Measurements from ENCODE around the gene CHMP6.
A peak's percentile ranks its signal among the peaks of the same experiment; 100 is the strongest.
"Not testable (repeated sequence)": the region's sequence is repeated elsewhere in the genome, so short reads cannot be mapped to it uniquely, and the experiment has no call there.

CHMP6 gene

DNA sequence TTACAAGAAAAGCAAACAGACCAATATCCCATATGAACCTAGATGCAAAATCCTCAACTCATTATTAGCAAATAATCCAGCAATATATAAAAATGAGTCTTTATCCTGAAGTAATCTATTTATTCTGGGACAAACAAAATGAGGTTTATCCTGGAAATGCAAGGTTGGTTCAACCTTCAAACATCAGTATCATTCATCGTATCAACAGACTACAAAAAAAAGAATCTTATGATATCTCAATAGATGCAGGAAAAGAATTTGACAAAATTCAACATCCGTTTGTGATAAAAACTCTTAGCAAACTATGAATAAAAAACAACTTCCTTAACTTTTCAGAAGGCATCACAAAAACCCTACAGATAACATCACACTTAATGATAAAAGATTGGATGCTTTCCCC is 24.9 kb downstream of the CHMP6 start:
- no peak for DNase-seq

DNA sequence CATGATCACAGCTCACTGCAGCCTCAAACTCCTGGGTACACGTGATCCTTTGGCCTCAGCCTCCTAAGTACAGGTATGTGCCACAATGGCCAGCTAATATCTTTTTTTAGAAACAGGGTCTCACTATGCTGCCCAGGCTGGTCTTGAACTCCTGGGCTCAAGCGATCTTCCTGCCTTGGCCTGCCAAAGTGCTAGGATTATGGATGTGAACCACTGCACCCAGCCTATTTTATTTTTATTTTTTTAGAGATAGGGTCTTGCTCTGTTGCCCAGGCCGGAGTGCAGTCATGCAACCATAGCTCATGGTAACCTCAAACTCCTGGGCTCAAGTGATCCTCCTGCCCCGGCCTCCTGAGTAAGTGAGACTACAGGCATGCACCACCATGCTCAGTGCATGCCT is 25.7 kb downstream of the CHMP6 start:
- not testable (repeated sequence) for DNase-seq

DNA sequence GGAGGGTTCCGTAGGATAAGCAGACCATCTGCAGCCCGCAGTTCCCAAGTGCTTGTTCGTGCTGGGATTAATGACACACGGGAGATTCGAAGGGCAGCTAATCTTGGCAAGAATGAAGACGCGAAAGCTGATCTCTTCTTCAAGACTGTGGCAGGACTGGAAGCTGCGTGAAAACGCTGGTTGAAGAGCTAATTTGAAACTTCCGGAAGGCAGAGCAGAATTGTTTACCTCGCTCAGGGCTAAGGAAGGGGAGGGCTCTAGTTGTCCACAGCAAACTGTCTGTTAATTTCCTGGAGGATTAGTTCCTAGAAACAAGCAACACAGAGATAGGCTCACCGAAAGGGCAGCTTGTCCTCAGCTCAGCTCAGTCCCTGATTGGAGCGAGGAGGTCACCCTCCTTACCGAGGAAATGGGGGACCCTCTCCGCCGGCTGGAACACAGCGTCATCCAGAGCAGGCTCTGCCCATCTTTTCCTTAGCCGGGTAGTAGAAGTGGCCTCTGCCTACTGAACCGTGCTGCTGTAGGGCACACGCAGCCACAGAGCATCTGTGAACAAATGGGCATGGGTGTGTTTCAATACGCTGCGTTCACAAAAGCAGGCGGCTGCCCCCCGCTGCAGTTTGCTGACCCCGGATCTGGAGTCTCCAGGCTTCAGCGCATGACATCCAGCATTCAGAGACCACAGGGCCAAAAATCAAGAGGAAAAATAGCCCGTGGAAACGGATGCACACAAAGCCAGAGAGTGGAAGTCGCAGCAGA is 26.6 kb downstream of the CHMP6 start:
- DNase-seq = peak; percentile 75

GRCh38 chr17:81019563-81020442 is 28.2 kb downstream of the CHMP6 start:
- no peak for DNase-seq

DNA sequence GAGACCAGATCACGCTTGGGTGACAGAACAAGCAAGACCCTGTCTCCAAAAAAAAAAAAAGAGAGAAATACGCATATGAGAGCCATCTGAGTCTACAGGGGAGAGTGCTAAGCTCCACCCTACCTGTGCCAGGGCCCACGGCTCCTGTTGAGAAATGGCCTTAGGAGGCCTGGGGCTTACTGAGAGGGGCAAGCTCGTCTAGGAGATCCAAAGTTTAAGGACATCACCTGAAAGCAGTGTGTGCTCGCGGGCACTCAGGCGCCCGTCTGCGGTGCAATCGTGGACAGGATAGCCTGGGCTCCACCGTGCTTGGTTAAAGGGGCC is 28.8 kb downstream of the CHMP6 start:
- no peak for DNase-seq

- peak; percentile 44 for DNase-seq
Observed at GRCh38 chr17:81020767-81021497, 29.3 kb downstream of the CHMP6 start.

DNA sequence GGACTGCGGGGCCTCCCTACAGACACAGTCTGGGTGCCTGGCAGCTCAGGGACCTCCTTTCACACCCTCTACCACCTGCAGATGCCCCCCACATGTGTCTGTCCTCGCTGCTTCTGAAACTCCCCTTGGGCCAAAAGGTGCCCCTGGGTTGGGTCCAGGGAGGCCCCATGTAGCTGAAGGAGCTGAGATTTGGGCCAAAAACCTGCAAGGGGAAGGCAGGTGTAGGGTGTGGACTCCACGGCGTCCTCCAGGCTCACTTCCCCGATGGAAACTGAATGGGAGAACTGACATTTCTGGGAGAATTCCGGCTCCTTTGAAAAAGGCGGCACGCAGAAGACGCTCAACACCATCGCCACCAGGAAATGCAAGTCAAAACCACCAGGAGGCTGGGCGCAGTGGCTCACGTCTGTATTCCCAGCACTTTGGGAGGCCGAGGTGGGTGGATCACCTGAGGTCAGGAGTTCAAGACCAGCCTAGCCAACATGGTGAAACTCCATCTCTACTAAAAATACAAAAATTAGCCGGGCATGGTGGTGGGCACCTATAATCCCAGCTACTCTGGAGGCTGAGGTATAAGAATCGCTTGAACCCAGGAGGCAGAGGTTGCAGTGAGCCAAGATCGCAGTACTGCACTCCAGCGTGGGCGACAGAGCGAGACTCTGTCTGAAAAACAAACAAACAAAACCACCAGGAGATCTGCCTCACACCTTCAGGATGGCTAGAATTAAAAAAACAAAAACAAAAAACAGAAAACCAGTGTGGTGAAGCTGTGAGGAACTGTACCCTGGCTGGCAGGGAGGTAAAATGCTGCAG is 30.1 kb downstream of the CHMP6 start:
- no peak for DNase-seq

DNA sequence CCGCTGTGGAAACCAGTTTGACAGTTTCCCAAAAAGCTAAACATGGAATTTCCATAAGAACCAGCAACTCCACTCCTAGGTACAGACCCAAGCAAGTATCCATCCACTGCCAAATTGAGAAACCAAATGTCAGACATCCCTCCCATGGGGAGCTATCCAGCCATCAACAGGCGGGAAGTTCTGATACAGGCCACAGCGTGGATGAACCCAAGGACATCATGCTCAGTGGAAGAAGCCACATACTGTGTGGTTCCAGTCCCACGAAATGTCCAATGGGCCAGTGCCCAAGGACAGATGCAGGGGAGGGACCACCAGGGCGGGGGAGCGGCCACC is 30.7 kb downstream of the CHMP6 start:
- DNase-seq = no peak

GRCh38 chr17:81025065-81025740 is 33.6 kb downstream of the CHMP6 start:
- no peak for DNase-seq

DNA sequence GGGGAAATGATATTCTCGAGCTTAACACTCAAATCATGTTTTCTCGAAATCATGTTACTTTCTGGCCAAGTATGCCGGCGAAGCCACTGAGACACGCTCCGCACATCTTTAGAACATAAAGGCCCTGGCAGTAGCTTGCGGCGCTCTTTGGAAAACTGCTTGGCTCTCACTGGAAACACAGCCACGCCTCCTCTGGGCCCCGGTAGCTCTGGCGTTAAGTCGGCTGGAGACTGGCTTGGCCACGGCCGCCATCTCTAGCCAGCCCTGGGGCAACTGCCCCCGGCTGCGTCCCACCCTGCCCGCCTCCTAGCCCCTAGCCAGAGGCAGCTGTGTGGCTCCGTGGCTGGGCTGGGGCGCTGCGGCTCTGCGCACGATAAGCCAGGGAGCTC is 34.1 kb downstream of the CHMP6 start:
- DNase-seq = no peak

DNA sequence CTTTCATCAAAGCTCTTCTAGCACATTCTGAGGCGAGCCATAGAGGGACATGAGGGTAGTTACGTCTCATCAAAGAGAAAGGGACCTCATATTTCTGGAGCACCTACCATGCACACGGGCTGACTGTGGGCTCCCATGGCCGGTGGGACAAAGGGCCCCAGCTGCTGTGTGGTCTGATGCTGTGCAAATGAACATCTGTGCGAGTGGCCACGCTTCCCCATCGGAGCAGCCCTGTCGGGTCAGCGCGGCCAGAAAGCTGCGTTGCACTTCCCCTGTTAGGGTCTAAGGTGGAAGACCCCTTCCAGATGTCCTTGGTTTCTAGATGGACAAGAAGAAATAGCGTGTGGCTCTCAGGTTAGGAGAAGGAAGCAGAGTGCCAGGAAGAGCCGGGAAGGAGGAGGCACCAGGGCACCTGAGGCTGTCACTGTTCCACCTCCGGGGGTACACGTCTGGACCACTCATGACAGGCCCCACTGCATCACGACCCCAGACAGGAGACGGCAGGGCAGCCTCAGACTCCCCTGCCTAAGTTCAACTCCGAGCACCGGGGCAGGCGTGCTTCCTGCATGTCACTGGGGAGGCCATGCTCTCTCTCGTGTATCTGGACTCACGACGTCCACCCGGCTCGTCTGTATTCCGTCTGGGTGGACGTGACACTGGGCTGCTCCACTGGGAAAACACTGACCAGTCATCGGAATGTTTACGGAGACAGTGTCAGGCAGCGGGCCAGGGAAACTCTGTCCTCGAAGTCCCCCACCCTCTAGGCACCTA is 34.8 kb downstream of the CHMP6 start:
- no peak for DNase-seq

DNA sequence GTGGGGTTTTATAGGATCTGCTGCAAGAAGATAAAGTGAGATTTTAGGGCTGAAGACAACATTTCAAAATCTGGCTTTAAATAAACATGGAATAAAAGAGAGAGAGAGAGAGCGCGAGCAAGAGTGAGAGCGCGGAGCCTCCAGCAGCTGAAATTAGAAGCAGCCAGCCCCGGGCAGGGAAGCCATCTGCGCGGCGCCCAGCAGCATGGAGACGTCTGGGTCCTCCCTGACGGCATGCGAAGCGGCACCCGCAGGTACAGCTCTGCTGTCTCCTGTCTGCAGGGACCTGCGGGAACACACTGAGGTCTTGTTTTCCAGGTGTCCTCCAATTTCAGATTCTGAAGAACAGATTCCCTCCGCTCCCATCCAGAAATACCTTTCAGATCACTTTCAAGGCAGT is 35.4 kb downstream of the CHMP6 start:
- DNase-seq = no peak

DNA sequence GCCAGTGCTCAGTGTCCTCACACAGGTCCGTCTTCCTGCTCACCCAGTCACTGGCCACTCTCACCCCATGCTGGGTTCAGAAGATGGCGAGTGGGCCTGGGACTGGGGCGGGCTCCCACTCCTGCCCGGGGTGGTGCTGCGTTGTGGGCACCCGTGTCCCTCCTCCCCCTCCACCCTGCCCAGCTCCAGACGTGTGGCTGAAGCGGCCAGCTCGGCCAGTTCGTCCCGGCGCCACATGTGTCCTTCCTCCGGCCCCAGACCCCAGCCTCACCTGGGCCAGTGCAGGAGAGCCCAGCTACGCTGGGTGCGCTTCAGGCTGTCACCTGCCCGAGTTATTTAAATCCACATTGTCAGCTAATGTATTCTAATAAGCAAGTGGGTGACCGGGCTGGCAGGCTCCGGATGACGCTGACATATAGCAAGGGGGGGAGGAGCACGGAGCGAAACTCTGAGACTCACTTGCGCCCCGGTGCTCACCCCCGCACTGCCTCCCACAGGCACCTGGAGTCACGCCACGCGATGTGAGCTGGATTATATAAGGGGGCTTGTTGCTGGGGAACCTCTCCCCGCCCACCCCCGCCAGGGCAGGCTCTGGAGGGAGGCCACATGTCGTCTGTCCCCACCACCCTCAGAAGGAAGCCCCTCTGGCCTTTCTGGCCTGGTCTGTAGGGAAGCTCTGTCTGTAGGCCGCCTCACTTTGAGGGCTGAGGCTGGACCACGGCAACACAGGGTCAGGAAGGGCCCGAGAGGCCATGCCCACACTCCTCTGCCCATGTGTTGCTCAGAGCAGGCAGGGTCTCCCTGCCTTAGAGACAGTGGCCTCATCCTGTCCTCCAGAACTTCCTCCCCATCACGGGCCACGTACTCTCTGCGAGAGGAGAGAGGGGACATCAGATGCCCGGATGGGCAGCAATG is 36.2 kb downstream of the CHMP6 start:
- no peak for DNase-seq

DNA sequence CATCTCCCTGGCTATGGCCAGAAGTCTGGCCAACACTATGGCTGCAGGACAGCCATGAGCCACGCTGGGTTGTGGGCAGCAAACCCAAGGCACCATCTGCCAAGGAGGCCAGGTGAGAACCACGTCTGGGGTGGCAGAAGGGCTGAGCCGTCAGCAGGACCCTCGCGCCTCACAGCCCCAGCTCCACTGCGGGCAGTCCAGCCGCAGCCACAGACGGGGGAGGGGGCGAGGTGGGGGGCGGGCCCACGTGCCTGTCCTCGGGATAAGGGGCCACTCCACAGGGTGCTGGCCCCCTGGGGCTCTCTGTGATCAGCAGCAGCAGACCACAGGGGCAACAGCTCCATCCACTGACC is 36.8 kb downstream of the CHMP6 start:
- no peak for DNase-seq

DNA sequence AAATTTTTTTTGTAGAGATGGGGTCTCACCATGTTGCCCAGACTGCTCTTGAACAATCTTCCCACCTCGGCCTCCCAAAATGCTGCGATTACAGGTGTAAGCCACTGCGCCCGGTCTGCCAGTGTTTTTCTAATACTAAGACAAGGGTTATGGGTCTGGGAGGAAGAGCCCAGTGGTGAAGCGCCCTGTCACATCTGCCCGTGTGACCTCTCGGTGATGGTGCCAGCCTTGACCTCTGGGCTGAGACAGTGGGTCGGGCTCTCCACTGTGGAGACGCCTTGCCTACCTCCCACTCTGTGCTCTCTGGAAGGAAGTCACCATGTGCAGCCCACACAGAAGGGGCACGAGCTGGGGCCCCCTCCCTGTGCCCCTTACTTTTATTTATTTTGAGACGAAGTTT is 38.2 kb downstream of the CHMP6 start:
- DNase-seq = no peak

- not testable (repeated sequence) for DNase-seq
Observed at GRCh38 chr17:81030312-81030711, 38.7 kb downstream of the CHMP6 start.

- no peak for DNase-seq
Observed at GRCh38 chr17:81030741-81031565, 39.3 kb downstream of the CHMP6 start.

- no peak for DNase-seq
Observed at GRCh38 chr17:81031566-81032550, 40.2 kb downstream of the CHMP6 start.

All from GDM1 (cell line).